Frontal cortex (tissue), 4 donors: ENCODE data around the gene BMPR2. TPM values are rescaled to one million over a fixed set of nuclear protein-coding genes. Genes with fewer than 3 reads are reported as not detected.
"Not testable (repeated sequence)": the region's sequence is repeated elsewhere in the genome, so short reads cannot be mapped to it uniquely, and the experiment has no call there.

Source experiments
- DNase-seq, 2 donors: peaks; one replicate each; pipeline ENCODE4 v3.0.0; 2012; ENCODE audit warnings: low spot score in 2 of 2
- FAIRE-seq: peaks from 2 replicates; lab custom pipeline; 2012; peaks lifted over from hg19 to GRCh38; lab: Jason Lieb, UNC
- total RNA-seq: library from RNA; depleted of rRNA; stranded (reverse); fragments of >200 nt; gene quantifications from one replicate; pipeline ENCODE4 v1.2.3, GENCODE V29; 2014
- donor health status: control.
- donor health status: control.
- donor health status: control.

BMPR2 gene
- total RNA-seq, 1 donor from 2014 or later: 74.6 TPM

DNA sequence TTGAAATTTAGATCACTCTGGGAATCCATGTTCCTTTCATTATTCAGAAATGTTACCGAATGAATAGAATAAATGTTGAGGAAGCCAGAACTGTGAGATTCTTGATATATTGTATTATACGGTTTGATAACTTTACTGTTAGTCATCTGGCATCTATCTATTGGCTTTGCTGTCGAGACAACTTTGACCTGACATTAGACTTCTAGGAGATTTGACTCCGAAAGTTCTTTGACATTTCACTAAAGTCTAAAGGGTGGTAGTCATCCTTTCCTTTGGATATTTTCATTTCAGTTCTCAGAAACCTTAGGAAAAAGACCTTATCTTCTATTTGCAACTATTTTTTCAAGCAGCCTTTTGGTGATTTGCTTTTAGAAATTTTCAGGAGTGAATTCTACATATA, 1.9 kb downstream of the BMPR2 start:
- FAIRE-seq (no peak), DNase-seq (no peak)

DNA sequence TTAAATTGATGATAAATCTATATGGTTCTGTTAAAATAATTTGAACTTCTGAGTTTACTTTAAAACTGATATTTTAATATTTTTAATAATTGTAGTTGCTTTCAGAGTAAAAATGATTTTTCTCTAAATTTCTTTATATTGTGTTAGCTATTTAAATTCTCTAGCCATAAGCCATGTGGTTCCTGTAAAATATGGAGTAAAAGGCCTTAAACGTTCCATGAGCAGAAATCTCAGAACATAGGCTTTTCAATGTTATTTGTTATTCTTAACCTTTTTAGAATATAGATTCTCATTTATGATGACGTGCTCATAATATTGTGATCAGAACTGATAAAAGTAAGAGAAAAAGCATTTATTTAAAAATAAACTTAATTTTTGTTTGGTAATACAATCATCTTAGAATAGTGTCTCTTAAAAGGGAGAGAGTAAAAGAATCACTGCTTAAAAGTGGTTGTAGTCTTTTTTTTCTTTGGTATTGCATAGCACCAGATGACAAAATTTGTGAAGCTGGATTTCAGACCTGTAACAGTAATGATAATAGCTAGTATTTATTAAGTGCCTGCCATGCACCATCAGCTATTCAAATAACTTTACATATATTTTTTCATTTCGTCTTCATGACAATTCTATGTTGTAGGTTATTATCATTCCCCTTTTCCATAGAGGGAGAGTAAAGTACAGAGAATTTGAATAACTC, 2.7 kb downstream of the BMPR2 start:
- FAIRE-seq: no peak
- no peak for DNase-seq

DNA sequence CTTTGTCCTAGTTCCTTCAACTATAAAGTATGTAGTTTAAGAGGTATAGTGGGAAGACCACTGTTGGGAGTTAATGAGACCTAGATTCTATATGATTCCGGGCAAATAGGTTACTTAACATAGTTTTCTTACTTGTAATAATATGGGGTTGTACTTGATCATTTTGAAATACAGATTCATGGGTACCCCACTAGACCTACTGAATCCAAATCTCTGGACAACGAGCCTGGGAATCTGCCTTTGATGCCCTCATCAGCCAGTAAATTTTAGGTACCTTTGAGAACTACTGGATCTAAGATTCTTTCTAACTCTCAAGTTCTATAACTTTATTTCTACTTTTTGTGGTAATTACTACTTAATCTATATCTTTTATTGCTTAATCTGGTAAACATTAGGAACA, 6.6 kb downstream of the BMPR2 start:
- DNase-seq (no peak), FAIRE-seq (no peak)

DNA sequence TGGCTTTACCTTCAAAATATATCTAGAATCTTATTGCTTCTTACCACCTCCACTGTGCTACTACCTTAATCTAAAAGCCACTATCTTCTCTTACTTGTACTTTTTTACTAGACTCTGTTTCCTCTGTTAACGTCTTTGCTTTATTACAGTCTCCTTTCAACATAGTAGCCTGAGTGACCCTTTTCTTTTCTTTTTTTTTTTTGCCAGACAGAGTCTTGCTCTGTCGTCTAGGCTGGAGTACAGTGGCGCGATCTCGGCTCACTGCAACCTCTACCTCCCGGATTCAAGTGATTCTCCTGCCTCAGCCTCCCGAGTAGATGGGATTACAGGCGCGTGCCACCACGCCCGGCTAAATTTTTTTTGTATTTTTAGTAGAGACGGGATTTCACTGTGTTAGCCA, 10.4 kb downstream of the BMPR2 start:
- DNase-seq, FAIRE-seq: not testable (repeated sequence)

DNA sequence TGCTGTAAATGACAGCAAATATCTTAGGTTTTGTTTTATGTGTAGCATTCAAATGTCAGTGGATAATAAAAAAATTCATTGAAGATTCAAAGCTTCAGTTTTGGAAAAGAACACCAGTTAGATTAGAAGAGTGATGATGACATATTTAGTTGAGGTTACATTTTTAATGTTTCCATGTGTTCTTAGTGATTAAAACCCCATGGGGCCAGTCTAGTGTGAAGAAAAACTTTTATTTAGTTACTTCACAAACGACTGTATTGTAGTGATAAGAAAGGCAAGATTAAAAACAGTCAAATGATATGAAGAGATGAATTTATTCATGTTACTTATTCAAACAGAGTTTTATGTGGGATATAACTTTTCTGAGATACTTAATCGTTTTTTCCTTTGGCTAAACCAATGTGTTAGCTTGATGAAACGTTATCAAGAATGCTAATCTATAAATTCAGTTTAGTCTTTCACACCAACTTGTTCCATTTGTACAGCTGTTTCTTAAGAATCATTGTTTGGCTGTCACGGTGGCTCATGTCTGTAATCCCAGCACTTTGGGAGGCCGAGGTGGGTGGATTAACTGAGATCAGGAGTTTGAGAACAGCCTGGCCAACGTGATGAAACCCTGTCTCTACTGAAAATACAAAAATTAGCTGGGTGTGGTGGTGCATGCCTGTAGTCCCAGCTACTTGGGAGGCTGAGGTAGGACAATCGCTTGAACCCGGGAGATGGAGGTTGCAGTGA, 11.6 kb downstream of the BMPR2 start:
- DNase-seq: no peak
- FAIRE-seq: no peak

DNA sequence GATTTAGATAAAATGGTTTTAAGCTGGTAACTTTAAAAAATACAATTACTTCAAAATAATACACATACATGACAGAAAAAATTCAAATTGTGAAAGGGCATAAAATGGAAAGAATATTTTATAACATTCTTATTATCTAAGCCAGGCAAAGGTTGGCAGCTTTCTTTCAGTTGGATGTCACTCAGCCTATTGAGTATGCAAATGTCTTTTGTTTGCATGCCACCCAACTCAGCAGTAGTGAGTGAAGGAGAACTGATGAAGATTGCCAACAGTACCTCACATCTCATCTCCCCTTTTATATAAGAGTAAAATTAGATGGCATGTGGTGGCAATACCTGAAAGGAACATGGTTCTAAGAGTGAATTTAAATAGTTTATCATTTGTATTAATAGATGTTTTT, 24.8 kb downstream of the BMPR2 start:
- DNase-seq: no peak
- FAIRE-seq: no peak

DNA sequence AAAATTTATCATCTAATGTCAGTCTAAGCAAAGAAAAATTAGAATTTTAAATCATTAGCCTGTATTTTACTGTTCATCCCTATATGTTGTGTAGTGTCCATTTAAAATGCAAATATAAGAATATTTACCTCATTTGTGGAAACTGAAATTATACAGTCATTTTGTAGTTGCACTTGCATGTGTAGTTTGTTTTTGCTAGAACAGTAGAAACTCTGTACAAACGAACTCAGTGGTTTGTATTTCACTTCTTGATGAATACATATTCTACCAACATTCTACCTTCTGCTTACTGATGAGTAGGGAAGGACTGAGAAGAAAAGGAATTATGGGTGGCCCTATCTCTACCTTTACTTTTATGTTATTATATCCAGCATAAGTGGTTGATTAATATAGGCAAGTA, 29.7 kb downstream of the BMPR2 start:
- FAIRE-seq (no peak), DNase-seq (no peak)

DNA sequence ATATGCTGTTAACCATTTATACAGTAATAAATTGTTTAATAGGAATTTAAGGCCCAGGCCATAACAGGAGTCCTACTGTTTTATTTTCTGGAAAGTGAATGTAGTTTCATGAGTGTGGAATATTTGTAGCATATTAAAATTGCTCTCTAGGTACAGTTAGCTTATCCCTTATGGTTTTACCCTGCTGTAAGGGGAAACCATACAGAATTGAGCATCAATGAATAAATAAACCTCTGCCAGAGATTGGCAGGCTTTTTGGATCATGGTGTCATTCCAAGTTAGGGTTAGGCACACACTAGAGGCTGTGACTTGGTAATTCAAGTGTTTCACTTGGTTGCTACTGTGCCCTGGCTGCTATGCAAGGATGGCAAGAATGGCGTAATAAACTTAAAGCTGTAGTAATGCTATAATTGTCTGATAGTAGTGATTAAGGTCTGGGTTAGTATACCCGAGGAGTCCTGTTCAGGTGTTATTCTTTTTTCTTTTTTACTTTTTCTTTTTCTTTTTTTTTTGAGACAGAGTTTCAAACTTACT, 30.4 kb downstream of the BMPR2 start:
- FAIRE-seq (no peak), DNase-seq (no peak)

DNA sequence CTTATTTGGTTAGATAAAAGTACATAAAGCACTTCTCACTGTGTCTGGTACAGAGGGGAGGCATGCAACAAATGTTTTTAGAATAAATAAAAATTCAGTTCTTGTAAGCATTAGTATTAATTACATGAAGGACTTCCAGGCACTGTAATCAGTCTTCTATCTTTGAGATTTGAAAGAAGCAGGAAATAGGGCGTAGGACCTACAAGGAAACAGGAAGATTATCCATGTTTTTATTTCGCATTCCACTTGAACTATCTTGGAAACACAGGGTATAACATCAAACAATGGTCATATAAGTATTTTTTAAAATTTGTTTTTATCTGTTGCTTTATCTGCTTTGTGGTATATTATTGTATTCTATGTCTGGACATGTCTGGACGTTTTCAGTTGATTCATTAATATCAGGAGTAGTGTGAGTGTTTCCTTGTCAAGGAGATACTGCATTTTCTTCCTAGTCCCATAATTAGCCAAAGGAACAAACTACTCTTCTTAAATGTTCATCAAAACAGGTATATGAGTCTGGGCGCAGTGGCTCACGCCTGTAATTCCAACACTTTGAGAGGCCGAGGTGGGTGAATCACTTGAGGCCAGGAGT, 32.5 kb downstream of the BMPR2 start:
- no peak for FAIRE-seq
- DNase-seq: no peak

DNA sequence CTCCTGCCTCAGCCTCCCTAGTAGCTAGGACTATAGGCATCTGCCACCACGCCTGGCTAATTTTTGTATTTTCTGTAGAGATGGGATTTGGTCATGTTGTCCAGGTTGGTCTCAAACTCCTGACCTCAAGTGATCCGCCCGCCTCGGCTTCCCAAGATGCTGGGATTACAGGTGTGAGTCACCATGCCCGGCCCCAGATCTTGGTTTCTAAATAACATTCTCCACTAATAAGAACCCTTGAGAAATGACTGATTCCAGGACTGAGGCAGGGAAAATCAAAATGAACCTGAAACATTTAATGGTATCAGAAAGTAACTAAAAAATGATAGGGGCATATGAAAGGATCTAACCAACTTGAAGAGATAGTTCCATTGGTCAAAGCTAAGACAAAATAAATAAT, 34.0 kb downstream of the BMPR2 start:
- FAIRE-seq: no peak
- no peak for DNase-seq

DNA sequence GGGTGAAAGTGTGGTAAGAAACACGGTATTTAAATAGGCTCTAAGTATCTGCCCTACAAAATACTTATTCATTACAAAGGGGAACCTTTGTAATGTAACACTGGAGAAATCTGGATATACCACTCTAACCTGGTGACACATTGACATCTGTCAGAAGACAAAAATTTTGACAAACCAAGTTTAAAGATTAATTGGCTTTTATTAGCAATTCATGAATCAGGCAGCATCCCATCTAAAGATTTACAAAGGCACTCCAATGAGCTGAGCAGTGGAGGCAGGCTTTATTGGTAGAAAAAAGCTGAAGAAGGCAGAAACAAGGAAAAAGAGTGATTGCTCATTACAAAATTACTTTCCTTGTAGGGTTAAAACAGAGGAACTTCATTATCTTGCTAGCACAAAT, 35.0 kb downstream of the BMPR2 start:
- DNase-seq (no peak), FAIRE-seq (no peak)

DNA sequence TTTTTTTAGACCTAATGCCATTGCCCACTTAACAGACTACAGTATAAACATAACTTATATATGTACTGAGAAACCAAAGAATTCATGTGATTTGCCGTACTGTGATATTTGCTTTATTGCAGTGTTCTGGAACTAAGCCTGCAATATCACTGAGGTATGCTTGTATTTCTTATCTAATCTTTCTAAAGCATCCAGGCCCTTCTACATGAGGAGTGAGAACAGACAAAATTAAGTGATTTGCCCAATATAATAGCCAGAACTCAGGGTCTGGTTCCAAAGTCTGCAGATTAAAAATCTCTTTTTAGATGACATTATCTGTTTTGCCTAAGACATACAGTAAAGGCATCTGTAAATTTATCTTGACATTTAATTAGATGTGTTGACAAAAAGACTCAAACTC, 41.9 kb downstream of the BMPR2 start:
- no peak for FAIRE-seq

DNA sequence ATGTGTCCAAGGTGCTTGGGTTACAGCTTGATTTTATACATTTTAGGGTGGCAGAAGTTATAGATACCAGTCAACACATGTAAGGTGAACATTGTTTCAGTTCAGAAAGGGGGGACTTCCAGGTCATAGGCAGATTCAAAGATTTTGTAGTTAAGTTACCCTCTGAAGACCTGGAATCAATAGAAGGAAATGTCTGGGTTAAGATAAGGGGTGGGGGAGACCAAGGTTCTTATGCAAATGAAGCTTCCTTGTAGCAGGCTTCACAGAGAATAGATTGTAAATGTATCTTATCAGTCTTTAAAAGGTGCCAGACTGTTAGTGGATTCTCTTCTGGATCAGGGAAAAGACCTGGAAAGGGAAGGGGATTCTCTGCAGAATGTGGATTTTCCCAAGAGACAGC, 42.4 kb downstream of the BMPR2 start:
- FAIRE-seq: no peak
- no peak for DNase-seq

More for the DNA sequence above, 41.9 kb downstream of the BMPR2 start:
- DNase-seq: no peak

DNA sequence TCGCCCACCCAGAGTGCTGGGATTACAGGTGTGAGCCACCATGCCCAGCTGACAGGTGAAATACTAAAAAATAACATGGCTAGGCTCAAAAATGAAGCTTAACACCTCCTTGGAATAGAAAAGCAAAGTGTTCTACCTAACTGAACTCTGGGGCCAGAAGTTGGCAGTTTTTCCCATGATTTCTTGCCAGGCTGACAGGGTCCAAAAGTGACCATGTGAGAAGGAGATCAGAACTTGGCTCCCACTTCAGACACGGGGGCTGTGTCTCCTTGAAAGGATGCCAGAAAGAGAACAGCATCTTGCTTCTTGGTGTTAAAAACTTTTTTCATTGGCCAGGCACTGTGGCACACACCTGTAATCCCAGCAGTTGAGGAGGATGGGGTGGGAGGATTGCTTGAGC, 47.0 kb downstream of the BMPR2 start:
- DNase-seq: no peak

DNA sequence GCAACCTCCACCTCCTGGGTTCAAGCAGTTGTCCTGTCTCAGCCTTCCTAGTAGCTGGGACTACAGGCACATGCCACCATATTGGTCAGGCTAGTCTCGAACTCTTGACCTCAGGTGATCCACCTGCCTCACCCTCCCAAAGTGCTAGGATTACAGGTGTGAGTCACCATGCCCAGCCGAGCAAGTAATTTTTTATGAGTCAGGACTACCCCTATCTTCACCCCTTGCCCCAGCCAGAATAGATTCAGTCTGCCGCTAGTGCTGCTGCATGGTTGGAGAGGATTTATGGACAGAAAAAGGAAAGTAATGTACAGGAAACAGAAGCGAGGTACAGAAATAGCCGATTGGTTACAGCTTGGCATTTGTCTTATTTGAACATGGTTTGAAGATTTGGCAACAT, 48.9 kb downstream of the BMPR2 start:
- DNase-seq (no peak), FAIRE-seq (no peak)

More for the DNA sequence above, 47.0 kb downstream of the BMPR2 start:
- FAIRE-seq: no peak

DNA sequence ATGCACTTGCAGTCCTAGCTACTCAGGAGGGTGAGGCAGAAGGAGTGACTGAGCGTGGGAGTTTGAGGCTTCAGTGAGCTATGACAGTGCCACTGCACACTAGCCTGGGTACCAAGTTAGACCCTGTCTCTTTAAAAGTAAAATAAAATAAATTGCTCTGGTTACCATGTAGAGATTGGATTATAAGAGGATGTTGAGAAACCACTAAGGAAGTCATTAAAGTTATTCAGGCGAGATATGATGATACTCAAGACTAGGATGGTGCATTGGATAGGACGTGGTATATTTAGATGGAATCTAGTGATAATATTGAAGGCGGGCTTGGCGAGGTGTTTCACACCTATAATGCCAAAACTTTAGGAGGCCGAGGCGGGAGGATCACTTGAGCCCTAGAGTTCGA, 50.6 kb downstream of the BMPR2 start:
- DNase-seq (no peak), FAIRE-seq (no peak)

DNA sequence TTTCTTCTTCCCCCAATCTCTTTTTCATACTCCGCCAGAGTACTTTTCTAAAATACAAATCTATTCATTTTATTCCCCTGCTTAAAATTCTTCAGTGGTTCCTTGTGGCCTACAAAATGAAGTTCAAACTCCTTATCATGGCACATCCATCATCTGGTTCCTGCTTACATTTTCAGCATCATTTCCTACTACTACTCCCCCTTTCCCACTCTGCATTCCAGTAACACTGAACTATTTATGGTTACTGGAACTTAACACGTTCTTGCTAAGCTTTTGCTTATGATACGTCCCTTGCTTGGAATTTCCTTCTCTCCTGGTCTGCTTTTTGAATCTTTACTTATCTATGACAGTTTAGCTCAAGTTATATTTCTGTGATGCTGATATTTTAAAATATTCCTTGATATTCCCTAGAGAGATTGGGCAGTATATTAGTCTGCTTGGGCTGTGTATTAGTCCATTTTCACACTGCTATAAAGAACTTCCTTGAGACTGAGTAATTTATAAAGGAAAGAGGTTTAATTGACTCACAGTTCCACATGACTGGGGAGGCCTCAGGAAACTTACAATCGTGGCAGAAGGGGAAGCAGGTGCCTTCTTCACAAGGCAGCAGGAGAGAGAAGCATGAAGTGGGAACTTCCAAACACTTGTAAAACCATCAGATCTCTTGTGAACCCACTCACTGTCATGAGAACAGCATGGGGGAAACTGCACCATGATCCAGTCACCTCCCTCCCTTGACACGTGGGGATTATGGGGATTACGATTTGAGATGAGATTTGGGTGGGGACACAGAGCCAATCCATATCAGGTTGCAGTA, 53.2 kb downstream of the BMPR2 start:
- DNase-seq: no peak
- FAIRE-seq: no peak

DNA sequence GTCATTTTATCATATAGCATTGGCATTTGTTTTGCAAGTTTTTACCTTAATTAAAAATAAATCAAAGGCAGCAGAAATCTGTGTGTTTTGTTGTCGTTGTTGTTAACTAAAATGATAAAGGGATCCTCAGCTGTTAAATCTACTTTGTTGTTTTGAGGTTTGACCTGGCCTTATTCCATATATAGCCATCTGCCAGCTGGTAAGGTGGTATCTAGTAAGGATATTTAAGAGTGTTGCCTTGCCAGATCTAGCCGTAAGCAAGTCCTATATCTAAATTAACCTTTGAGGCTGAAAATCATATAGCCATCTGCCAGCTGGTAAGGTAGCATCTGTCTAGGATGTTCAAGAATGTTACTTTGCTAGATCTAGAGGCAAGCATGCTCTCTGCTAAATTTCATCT, 56.6 kb downstream of the BMPR2 start:
- DNase-seq: no peak
- FAIRE-seq: no peak

DNA sequence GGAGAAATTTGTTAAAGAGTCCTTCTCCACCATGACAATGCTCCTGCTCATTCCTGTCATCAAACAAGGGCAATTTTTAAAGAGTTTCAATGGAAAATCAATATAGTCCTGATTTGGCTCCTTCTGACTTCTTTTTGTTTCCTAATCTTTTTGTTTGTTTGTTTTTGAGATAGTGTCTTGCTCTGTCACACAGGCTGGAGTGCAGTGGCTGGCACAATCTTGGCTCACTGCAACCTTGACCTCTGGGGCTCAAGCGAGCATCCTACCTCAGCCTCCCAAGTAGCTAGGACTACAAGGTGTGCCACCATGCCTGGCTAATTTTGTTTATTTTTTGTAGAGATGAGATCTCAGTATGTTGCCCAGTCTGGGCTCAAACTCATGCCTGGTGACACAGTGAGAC, 58.3 kb downstream of the BMPR2 start:
- FAIRE-seq: no peak
- no peak for DNase-seq

DNA sequence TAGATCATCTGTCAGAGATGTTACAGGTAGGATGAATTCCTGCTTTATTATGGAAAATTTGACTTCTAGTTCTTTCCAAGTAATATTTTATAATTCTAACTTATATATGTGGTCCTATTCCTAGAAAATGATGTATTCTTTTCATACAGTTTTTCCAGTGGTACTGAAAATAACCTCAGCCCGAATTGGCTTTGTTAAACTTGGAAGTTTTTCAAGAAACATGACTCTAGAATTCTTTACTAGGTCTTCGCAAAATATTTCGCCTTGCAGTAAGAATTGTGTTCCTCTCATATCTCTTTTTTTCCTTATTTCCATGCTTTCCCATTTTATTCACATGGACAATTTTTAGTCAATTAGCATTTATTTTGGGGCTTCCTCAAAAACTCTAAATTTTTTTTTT, 60.5 kb downstream of the BMPR2 start:
- DNase-seq: no peak
- no peak for FAIRE-seq
